ENCODE results near the gene SAMD3.

DNA sequence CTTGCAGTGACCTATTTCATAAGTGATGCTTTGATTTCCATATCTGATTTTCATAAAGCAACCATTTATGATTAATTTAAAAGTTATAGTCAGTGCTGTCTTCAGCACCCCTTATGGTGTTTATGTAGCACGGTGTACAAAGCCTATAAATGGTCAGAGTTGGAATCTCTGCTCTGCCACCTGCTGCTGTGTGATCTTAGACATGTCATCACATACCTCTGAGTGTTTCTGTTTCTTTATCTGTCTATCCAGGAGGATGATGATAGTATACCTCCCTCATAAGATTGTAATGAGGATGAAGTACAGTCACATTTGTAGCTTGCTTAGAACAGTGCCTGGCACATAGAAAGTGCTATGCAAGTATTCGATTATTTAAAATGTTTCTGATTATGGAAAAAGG lies 100.5 kb downstream of the SAMD3 start:
- TF ChIP-seq, protein P1, sequence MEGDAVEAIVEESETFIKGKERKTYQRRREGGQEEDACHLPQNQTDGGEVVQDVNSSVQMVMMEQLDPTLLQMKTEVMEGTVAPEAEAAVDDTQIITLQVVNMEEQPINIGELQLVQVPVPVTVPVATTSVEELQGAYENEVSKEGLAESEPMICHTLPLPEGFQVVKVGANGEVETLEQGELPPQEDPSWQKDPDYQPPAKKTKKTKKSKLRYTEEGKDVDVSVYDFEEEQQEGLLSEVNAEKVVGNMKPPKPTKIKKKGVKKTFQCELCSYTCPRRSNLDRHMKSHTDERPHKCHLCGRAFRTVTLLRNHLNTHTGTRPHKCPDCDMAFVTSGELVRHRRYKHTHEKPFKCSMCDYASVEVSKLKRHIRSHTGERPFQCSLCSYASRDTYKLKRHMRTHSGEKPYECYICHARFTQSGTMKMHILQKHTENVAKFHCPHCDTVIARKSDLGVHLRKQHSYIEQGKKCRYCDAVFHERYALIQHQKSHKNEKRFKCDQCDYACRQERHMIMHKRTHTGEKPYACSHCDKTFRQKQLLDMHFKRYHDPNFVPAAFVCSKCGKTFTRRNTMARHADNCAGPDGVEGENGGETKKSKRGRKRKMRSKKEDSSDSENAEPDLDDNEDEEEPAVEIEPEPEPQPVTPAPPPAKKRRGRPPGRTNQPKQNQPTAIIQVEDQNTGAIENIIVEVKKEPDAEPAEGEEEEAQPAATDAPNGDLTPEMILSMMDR (IDR thresholded peaks at IDR 0.05) = no peak
- TF ChIP-seq POLR2A (IDR thresholded peaks at IDR 0.05) = no peak

Data from adrenal gland (tissue), 5 donors.